Parathyroid adenoma (tissue), 2 donors: ENCODE data around the gene HOXC12.
A peak's percentile ranks its signal among the peaks of the same experiment; 100 is the strongest.

Experiments
- H2AFZ ChIP-seq: fragments of 300-600 bp; sonication (generic); one replicate; pipeline ENCODE4 v1.7.0; 2017; ENCODE audit warnings: antibody characterized with exemption, mild to moderate bottlenecking
- H3K27ac ChIP-seq: fragments of 300-600 bp; sonication (generic); one replicate; pipeline ENCODE4 v1.7.0; 2017
- H3K27me3 ChIP-seq: fragments of 300-600 bp; sonication (generic); one replicate; pipeline ENCODE4 v1.7.0; 2017; ENCODE audit warnings: low read length; ENCODE audit not compliant: control insufficient read depth, insufficient read depth
- H3K36me3 ChIP-seq: fragments of 300-600 bp; sonication (generic); one replicate; pipeline ENCODE4 v1.7.0; 2017; ENCODE audit warnings: low read length; ENCODE audit not compliant: control insufficient read depth, insufficient read depth
- H3K4me1 ChIP-seq: fragments of 300-600 bp; sonication (generic); one replicate; pipeline ENCODE4 v1.7.0; 2017; ENCODE audit warnings: control low read depth
- H3K4me2 ChIP-seq: fragments of 300-600 bp; sonication (generic); one replicate; pipeline ENCODE4 v1.7.0; 2017; ENCODE audit warnings: low read length
- H3K4me3 ChIP-seq: fragments of 300-600 bp; sonication (generic); one replicate; pipeline ENCODE4 v1.7.0; 2017; ENCODE audit warnings: low read depth, low read length
- H3K79me2 ChIP-seq: fragments of 300-600 bp; sonication (generic); one replicate; pipeline ENCODE4 v1.7.0; 2017; ENCODE audit warnings: control low read depth
- H3K9ac ChIP-seq: fragments of 300-600 bp; sonication (generic); one replicate; pipeline ENCODE4 v1.7.0; 2017; ENCODE audit warnings: mild to moderate bottlenecking
- H3K9me3 ChIP-seq: fragments of 300-600 bp; sonication (generic); one replicate; pipeline ENCODE4 v1.7.0; 2017; ENCODE audit warnings: low read length; ENCODE audit not compliant: control insufficient read depth
- CTCF ChIP-seq: fragments of 300-600 bp; sonication (generic); IDR thresholded peaks from one replicate; pipeline ENCODE4 v1.7.0; 2017; ENCODE audit warnings: antibody characterized with exemption, mild to moderate bottlenecking
- donor health status: primary hyperparathyroidism.

The HOXC12 gene

GRCh38 chr12:53973236-53974042, 18.7 kb downstream of the HOXC12 start:
- H3K27ac ChIP-seq, result no peak overlapping the region

GRCh38 chr12:53974084-53975063, 19.7 kb downstream of the HOXC12 start, which contains the start of gene HOTAIR:
TSS of gene HOTAIR (minus strand) at chr12:53974954.
- Histone ChIP-seq H3K4me1 (no peaks in the 10 kb centered on the region), H3K4me2 (peak within 1 kb of the TSS; percentile 22), H3K4me3 (no peak within 1 kb of the TSS), H3K27me3 (peaks cover 37% of the 10 kb centered on the region), H3K79me2 (no peaks in the 10 kb centered on the region), H3K9ac (no peak within 1 kb of the TSS), H3K36me3 (no peaks in the 10 kb centered on the region), H3K27ac (no peak within 1 kb of the TSS), H3K9me3 (no peaks in the 10 kb centered on the region), H2AFZ (no peak within 1 kb of the TSS)
- no peak for TF ChIP-seq CTCF

More at GRCh38 chr12:53973236-53974042, 18.7 kb downstream of the HOXC12 start:
- Histone ChIP-seq H3K9ac (no peak overlapping the region), H3K4me3 (no peak overlapping the region), H3K9me3 (no peaks in the 10 kb centered on the region), H3K4me2 (no peak overlapping the region), H3K79me2 (no peaks in the 10 kb centered on the region), H2AFZ (no peak overlapping the region), H3K4me1 (no peaks in the 10 kb centered on the region), H3K27me3 (peaks cover 45% of the 10 kb centered on the region), H3K36me3 (no peaks in the 10 kb centered on the region)
- no peak for TF ChIP-seq CTCF

GRCh38 chr12:53975064-53975471, 20.4 kb downstream of the HOXC12 start:
- Histone ChIP-seq H3K36me3 (no peaks in the 10 kb centered on the region), H3K27me3 (peaks cover 34% of the 10 kb centered on the region), H3K79me2 (no peaks in the 10 kb centered on the region), H2AFZ (no peak overlapping the region), H3K4me1 (no peaks in the 10 kb centered on the region), H3K4me3 (no peak overlapping the region), H3K9ac (no peak overlapping the region), H3K4me2 (no peak overlapping the region), H3K9me3 (no peaks in the 10 kb centered on the region), H3K27ac (no peak overlapping the region)
- no peak for TF ChIP-seq CTCF

- no peaks in the 10 kb centered on the region for H3K79me2 ChIP-seq
- H3K9ac ChIP-seq, result no peak overlapping the region
- H3K27ac ChIP-seq, result no peak overlapping the region
- no peaks in the 10 kb centered on the region for H3K9me3 ChIP-seq
- no peaks in the 10 kb centered on the region for H3K4me1 ChIP-seq
- H3K4me3 ChIP-seq, result no peak overlapping the region
- H3K27me3 ChIP-seq, result peaks cover 36% of the 10 kb centered on the region
- no peak overlapping the region for H2AFZ ChIP-seq
- no peak for TF ChIP-seq CTCF
- H3K4me2 ChIP-seq, result no peak overlapping the region
- H3K36me3 ChIP-seq, result no peaks in the 10 kb centered on the region
Measured at GRCh38 chr12:53975479-53976152, 20.9 kb downstream of the HOXC12 start.
